Activated CD8-positive, alpha-beta memory T cell treated with anti-CD3 and anti-CD28 coated beads, Interleukin-2, amount 50 U/mL, for 24 hours (primary cell): Measurements from ENCODE around the gene ULK2.
"Not testable (repeated sequence)": the region's sequence is repeated elsewhere in the genome, so short reads cannot be mapped to it uniquely, and the experiment has no call there.

ENCODE experiments used
- DNase-seq: peaks from one replicate; pipeline ENCODE4 v3.0.0-alpha.2; 2020; ENCODE audit errors: extremely low read depth

The ULK2 gene

DNA sequence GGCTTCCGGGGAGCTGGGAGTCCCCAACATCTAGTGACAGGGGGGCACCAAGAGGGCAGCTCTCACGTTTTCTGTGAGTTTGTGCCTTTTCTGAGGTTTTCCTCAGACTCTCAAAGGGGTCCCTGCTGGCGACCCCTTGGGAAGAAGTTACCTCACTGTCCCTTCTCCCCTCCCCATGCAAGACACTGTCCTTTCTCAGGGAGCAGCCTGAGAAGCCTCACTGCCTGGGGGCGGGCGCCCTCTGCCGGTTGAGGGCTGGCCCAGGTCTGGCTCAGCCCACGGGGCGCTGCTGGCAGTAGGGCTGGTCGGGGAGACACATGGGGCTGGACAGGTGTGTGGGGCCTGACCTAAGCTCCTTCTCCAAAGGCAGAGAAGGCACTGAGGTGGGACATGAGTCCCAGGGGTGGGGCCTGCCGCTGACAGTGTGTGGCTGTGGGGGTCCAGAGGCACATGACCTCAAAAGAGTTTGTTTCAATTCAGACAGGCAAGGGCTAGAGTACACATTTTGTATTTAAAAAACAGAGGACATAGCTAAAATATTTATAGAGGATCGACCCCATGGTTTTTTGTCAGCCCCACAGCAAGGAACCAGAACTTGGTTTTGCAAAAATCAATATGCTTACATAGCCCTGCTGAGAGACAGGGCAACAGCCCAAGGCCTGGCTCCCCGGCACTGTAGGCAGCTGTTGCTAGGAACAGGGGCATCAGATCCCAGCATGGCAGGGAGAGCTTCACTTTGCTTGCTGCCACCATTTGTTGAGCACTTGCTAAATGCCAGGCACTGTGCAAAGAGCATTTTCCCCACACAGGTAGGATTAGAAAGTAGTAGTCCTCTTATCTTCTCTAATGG, 101.1 kb downstream of the ULK2 start:
- peak; percentile 42 for DNase-seq

DNA sequence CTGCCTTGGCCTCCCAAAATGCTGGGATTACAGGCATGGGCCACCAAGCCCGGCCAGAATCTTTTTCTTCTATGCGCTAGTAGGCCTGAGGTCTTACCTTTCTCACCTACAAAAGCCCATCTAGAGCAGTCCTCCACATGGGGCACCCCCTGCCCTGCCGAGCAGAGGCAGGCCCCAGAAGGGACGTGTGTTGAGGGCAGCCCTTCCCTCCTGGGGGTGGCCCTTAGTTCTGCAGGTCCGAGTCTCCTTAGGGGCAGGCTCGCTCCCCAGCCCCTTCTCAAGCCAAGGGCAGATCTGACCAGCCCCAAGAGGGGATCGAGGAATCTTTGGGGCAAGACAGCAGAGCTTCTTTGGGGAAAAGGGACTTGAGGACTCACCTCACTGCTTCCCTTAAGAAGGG, 101.7 kb downstream of the ULK2 start:
- no peak for DNase-seq

DNA sequence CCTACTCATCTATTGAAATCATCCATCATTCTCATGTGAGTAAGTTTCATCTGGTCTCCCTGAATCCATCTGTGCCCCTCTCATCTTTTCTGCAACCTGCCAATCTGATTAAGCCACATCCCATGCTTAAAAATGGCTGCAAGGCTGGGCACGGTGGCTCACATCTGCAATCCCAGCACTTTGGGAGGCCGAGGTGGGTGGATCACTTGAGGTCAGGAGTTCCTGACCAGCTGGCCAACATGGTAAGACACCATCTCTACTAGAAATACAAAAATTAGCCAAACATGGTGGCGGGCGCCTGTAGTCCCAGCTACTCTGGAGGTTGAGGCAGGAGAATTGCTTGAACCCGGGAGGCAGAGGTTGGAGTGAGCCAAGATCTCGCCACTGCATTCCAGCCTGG, 103.7 kb downstream of the ULK2 start:
- DNase-seq, result not testable (repeated sequence)

DNA sequence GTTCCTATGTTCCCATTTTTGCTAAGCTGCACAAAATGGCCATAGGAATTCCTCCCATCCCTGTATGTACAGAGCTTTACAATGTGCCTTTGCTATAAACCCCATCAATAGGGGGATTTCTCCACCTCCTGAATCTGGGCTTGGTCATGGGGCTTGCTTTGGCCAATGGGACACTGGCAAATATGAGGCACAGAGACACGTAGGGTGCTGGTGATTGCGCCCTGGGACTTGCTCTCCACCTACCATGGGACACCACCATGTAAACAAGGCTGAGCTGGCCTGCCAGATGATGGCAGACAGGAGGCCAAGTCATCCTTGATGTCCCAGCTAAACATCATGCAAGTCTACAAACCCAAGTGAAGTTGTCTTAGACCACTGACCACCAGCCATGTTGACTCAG, 104.3 kb downstream of the ULK2 start:
- DNase-seq, result no peak

DNA sequence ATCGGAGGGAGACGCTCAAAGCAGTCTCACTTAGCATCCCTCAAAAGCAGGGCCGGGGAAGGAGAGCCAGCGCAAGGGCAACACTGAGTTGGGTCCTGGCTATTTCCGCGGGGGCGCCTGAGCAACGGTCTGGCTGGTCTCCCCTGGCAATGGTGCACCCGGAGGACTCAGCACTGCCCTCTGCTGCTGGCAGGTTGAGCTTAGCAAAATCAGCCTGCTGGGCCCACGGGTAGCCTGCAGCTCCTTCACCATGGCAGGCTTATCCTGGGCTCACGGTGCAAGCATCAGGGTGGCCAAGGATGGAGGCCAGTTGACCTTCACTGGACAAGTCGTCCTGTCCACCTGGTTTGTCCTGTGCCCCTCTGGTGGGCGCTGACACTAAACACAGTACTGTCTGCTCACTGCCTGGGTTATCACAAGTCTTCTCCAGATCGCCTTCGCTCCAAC, 105.2 kb downstream of the ULK2 start:
- no peak for DNase-seq

DNA sequence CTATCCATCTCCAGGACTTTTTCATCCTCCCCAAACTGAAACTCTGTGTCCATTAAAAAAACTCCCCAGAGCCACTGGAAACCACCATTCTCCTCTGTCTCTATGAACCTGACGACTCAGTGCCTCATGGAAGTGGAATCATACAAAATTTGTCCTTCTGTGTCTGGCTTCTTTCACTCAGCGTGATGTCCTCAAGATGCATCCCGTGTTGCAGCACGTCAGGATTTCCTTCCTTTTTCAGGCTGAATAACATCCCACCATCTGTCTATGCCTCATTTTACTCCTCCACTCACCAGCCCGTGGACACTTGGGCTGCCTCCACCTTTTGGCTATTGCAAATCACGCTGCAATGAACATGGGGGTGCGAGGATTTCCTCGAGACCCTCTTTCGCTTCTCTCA, 107.0 kb downstream of the ULK2 start:
- no peak for DNase-seq

DNA sequence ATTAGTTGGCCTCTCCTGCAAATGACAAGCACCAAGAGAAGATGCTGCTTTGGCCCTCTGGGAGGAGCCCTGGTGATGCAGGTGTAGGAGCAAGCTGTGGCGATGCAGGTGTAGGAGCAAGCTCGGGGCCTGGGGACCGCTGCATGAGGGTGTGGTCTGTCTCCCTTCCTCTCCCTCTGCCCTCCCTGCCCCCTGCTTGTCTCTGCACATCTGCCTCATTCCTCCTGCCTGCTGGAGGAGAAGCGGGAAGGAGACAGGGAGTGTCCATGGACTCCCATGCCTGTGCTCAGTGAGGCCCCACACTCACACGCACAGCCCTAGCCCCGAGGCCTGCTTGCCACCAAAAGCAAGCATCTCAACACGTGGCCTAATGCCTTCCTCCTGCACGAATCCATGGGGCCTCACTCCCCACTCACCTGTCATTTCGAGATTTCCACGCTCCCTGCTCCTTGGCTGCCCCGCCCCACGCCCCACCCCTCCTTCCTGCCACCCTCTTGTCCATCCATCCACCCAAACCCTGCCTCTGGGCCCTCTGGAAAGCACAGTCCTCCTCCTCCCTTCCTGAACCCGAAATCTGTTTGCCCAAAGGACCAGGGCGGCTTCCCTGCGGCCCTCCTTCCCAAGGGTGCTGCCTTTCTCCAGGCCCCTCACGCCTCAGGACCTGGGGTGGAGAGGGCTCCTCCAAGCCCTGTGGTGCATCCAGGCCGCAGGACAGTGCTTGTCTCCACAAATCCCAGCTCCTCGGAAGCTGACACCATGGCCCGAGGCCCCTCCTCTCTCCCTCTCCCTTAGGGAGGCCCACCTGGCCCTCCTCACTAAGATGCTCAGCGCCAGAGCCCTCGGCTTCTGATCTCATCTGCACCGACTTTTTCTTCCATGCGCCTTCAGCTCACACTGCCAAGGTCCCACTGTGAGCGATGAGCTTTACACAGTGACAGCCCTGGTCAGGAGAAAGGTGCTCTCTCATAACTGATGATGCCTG, 107.9 kb downstream of the ULK2 start:
- DNase-seq, result no peak

DNA sequence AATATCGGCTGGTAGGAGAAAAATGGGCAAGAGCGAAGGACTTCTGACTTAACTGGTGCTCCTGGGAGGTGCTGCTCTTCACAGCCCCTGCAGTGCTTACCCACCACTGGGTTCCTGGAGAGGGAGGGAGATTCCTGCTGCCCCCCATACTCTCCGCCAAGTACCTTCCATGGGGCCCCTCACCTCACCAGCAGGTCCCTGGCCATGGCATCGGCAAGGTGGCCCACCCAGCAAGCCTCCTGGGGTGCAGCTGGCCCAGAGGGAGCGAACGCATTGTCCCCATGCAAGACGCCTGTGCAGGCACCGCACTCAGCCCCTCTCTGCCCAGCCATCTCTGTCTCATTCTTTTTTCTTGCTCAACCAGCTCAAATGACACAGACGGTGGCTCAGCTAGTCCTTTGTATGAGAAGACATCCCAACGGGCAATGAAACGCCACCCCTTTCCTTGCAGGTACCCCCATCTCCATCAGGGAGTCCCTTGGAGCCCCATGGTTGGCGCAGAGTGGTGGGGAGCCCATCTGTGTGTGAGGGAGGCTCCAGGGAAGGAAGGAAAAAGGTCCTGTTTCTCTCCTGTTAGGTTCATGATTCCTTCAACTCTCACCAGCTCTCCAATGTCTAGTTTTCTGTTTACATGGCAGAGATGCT, 110.1 kb downstream of the ULK2 start:
- DNase-seq, result no peak

DNA sequence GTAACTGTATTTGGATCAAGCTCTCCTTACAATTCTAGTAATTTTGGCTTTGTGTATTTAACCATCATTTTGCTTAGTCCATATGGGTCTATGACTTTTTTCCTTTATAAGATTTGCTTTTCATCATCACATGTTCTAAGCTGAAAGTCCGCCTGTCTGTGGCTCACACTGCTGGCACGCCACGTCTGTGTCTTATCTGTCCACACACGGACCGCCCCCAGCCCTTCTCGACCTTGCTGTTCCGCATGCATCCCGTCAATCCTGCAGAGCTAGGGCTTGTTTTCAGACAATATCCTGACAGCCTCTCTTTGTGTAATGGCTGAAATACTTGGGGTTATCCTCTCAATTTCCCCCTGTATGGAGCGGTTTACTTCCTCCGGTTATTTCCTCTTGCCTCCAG, 111.2 kb downstream of the ULK2 start:
- DNase-seq, result no peak

DNA sequence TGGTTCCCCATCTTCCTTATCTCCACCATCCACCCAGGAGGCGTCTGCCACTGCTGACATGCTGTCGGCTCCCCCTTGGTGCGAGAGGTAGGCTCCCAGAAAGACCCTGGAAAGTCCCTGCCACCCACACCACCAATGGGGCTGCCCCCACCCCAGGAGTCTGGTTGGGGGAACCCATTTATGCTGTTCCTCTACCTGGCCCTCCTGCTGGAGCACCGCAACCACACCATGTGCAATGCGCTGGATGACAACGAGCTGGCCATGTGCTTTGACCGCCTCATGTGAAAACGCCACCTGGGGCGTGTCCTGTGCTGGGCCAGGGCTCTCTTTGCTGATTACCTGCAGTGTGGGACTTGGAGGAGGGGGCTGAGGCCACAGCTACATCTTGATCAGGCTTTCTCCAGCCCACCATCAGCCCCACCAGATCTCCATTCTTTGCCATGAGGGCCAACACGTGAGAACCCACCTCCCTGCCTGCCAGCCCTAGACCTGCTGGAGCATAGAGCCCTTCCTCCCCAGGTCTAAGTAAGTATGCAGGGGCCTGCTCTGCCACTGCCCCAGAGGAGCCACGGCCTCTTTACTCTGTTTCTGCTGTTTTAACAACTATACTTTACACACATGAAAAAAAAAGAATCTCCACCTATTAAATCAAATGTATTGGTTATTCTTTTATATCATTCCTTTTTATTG, 111.8 kb downstream of the ULK2 start:
- DNase-seq, result no peak

DNA sequence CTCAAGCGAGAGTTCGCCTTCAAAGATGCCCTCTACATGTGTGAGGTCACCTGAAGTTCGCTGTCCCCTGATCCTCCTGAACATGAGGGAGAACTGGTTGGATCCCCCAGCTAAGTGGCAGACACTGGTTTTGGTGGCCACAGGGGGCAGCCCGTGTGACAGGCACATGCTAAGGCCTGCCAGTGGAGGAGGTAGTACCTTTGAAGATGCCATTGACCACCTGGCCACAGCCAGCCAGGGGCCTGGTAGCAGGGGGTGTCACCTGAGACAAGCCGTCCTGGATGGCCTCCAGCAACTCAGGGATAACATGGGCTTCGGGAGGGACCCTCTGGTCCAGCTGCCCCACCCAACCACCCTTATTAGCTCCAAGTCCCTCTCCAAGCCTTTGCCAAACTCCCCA, 112.3 kb downstream of the ULK2 start:
- DNase-seq, result no peak

DNA sequence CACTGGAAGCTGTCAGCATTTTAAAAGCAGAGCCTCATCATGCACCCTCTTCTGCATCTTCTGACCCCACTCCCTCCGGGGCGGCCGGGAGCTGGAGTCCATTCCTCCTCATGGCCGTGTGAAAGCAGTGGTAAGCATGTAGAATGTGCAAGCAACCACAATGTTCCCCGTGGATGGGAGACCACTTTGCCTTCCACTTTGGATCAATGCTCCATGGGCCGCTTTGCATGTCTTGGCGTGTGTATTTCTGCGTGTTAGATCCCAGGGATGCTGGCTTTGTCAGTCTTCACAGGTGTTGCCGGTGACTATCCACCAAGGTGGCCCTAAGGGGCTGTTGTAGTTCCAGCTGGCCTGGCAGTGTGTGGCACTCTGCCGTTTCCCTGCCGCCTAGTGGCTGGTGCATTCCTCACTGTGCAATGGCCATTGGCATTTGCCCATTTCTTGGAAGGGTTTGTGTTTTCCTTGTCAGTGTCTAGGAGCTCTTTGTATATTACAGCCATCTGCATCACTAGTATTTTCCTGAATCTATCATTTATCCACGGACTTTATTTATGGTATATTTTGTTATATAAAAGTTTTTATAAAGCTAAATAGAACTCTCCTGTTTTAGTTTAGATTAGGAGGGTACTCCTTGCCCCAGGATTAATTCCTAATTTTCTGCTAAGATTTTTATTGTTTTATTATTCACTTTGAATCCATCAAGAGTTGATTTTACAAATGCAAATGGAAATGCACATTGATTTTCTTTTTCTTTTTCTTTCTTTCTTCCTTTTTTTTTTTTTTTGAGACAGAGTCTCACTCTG, 113.9 kb downstream of the ULK2 start:
- DNase-seq, result no peak

DNA sequence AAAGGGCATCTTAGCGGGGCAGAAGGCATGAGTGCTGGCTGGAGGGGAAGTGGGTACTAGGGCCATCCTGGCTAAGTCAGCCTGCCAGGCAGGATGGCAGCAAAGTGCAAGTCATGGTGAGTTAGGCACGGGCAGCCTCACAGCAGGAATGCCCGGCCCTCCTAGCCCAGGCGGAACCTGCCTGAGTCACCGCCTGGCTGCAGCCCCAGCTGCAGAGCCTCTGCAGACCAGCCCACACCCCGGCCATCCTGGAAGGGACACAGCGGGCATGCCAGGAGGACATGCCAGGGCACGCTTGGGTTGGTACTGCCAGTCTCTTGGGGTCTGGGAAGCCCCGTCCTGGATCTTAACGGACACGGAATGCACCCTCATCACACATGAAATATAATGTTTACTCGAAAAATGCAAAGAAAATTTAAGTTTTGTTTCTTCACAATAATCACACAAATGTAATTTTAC, 114.7 kb downstream of the ULK2 start:
- DNase-seq, result no peak

DNA sequence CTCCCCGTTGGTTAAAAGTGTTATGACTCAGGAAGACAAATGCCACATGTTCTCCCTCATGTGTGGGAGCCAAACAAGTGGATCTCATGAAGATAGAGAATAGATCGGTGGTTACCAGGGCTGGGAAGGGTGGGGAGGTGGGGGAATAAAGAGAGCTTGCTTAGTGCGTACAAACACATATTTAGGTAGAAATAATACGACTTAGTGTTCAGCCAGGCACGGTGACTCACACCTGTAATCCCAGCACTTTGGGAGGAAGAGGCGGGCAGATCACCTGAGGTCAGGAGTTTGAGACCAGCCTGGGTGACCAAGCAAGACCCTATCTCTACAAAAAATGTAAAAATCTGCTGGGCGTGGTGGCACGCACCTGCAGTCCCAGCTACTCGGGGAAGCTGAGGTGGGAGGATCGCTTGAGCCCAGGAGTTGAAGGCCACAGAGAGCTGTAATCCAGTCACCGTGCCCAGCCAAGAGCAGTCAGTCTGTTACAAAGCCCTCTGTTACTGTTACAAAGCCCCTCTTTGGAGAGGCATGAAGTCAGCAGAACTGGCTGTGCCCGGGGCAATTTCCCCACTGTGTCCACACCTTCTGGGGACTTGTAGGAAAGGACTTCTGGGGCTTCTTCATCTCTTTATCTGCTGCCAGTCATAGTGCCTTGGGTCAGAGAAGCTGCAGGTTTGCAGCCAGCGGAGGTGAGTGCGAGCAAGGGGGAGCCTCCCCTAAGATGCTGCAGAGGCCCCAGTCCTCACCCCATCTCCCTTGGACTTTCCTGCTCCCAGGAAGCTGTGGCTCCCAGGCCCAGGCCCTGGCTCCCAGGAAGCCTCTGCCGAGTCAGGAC, 115.3 kb downstream of the ULK2 start:
- DNase-seq, result no peak

DNA sequence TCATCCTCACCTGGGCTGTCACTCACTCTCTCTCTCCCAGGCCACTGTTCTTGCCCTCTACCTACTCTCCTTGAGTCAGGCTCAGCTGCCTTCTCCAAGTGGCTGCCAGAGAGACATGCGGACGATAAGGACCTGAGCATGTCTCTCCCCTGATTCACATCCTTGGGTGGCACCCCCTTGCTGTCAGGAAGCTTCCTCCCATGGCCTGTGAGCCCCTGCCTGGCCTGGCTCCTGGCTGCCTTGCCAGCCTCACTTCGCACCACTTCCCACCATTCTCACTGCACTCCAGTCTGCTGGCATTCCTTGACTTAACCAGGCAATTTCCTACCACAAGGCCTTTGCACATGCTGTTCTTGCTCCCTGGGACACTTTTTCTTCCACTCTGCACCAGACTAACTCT, 116.9 kb downstream of the ULK2 start:
- no peak for DNase-seq

DNA sequence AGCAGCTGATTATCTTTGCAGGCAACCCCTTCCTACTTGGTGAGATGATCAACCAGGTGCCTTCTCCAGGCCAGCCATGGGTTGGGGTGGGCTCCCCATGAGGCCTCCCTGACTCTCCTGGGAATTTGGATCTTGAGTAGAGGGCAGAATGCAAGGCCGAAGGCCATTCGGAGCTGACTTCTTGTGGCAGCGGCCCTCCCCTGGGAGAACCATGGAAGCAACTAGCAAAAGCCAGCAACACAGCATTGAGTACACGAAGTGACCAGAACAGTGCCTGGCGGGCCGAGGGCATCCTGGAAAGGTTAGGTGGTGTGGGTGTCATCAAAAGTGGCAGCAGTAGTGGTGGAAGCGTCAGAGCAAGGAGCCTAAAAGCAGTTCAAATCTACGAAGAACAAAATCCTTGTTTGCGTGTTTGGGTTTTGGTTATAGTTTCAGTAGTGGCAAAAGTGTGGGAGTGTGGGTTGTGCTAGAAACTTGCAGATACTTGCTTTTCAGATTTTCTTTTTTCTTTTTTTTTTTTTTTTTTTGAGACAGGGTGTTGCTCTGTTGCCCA, 117.6 kb downstream of the ULK2 start:
- no peak for DNase-seq

DNA sequence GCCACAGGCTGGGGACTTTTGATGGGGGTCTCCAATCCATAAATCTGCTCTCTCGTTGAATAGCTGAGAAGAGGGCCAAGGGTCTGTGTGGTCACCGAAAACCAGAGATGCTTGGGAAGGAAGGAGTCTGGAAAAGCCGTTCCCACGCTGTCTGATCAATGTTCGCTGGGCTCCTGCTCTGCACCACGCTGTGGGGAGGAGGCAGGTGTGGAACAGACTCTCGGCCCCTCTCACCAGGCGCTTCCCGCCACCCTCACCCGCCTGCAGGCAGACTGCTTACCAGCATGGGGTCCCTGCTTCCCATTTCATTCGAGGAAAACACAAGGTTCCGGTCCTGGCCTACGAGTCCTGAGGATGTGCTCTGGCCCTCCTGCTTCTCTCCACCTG, 118.9 kb downstream of the ULK2 start:
- DNase-seq, result no peak

DNA sequence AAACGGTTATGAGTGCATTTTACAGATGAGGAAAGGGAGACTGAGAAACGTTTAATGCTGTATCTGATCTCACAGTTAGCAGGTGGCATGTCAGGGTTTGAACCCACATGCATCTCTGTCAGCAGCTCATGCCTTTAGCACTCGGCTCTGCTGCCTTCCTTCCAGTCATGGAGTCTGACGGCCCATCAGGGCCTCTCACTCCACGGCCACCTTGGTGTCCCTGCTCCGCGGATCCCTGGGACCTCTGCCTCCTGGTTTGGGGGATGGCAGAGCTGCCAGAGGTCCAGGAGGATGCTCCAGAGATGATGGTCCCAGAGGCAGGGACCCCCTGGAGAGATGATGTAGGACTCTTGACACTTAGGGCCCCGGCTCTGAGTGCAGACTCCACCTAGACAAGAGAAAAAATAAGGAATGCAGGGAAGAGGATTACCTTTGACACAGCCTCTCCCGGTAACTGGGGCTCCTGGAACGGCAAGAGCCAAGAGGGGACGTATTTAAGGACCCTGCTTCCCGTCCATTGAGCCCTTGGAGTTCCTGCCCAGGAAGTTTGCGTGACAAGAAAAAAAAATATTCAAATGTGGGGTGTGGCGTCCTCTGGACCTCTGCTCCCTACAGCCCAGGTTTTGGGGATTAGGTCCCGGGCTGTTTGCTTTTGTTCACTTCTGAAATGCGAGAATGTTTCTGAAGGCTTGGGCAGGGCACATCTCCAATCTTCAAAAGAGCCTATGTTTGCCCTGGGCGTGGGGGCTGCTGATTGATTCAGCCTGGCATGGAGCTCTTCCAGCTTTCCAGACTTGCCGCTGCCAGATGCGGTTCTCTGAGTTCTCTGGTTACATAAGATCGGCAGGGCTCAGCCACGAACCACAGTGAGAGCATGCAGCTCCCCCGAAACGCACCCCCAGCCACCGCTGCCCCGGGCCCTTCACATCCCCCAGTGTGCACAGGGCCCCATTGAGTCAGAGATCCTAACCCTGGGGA, 119.6 kb downstream of the ULK2 start, which contains the start of gene ALDH3A1:
Gene ALDH3A1, minus strand, starts transcription at position 470 of the 978 bp plus-strand sequence. CDS start 3,169 bp downstream, outside the sequence.
- DNase-seq, result no peak
